ENCODE data around the gene CIROP. TPM values are rescaled to one million over a fixed set of nuclear protein-coding genes. Genes with fewer than 3 reads are reported as not detected.
A peak's percentile ranks its signal among the peaks of the same experiment; 100 is the strongest.

Gene CIROP
- total RNA-seq, 1 donor from 2014 or later: not detected

GRCh38 chr14:23060536-23061260, 44.1 kb downstream of the CIROP start:
- ATAC-seq (no peak), DNase-seq (no peak)
- Histone ChIP-seq H3K36me3 (peaks cover 72% of the 10 kb centered on the region), H3K27ac (no peak overlapping the region), H3K4me1 (peaks cover 23% of the 10 kb centered on the region), H3K4me3 (no peak overlapping the region), H3K27me3 (ENCODE audit: low read depth) (no peaks in the 10 kb centered on the region), H3K9me3 (no peaks in the 10 kb centered on the region)
- no peak for TF ChIP-seq CTCF (IDR thresholded peaks at IDR 0.05)
- intact Hi-C loops (cut with DNase I): no loop called here

- intact Hi-C loops (cut with DNase I): loop anchor here (5.0 kb wide), 1 partner anchor 72 kb away; no protein-coding TSS in a partner anchor
- peaks cover 23% of the 10 kb centered on the region for H3K4me1 ChIP-seq
- ATAC-seq (no peak), DNase-seq (no peak)
- TF ChIP-seq CTCF (IDR thresholded peaks at IDR 0.05): no peak
- no peaks in the 10 kb centered on the region for H3K27me3 ChIP-seq (ENCODE audit: low read depth)
- H3K27ac ChIP-seq: peak overlapping the region; percentile 58
- peaks cover 54% of the 10 kb centered on the region for H3K36me3 ChIP-seq
- no peaks in the 10 kb centered on the region for H3K9me3 ChIP-seq
- H3K4me3 ChIP-seq: no peak overlapping the region
Observed at GRCh38 chr14:23058654-23059504, 45.9 kb downstream of the CIROP start.

GRCh38 chr14:23057757-23058653, 46.8 kb downstream of the CIROP start:
- Histone ChIP-seq H3K4me3 (peak overlapping the region; percentile 81), H3K27ac (peak overlapping the region; percentile 58), H3K9me3 (no peaks in the 10 kb centered on the region), H3K27me3 (ENCODE audit: low read depth) (no peaks in the 10 kb centered on the region), H3K36me3 (peaks cover 45% of the 10 kb centered on the region), H3K4me1 (peaks cover 23% of the 10 kb centered on the region)
- intact Hi-C loops (cut with DNase I): loop anchor here (5.0 kb wide), 1 partner anchor 71 kb away; no protein-coding TSS in a partner anchor
- DNase-seq (peak; percentile 89), ATAC-seq (peak; percentile 87)
- peak; percentile 95 for TF ChIP-seq CTCF (IDR thresholded peaks at IDR 0.05)

- peak within 1 kb of the TSS; percentile 58 for H3K27ac ChIP-seq
- intact Hi-C loops (cut with DNase I): loop anchor here (5.0 kb wide), 1 partner anchor 70 kb away; no protein-coding TSS in a partner anchor
Observed at GRCh38 chr14:23056956-23057756, 47.6 kb downstream of the CIROP start, which contains the start of gene CDH24. CDH24 (minus strand) TSS chr14:23057520; CDS start chr14:23055733, 1,787 bp downstream.

More at GRCh38 chr14:23056956-23057756, 47.6 kb downstream of the CIROP start, which contains the start of gene CDH24:
- ATAC-seq: peak; percentile 76 to 80
- no peak for TF ChIP-seq CTCF (IDR thresholded peaks at IDR 0.05)
- H3K4me1 ChIP-seq: peaks cover 18% of the 10 kb centered on the region
- H3K4me3 ChIP-seq: peak within 1 kb of the TSS; percentile 81
- peaks cover 37% of the 10 kb centered on the region for H3K36me3 ChIP-seq
- H3K9me3 ChIP-seq: no peaks in the 10 kb centered on the region
- peak; percentile 79 for DNase-seq
- H3K27me3 ChIP-seq (ENCODE audit: low read depth): no peaks in the 10 kb centered on the region
